Left colon (tissue), 2 donors: Measurements from ENCODE around the gene TMED8. TPM values are rescaled to one million over a fixed set of nuclear protein-coding genes. Genes with fewer than 3 reads are reported as not detected.
A peak's percentile ranks its signal among the peaks of the same experiment; 100 is the strongest.

Experiments used
- ATAC-seq: fragments of 200-7000 bp; cut with Tn5 transposase; one replicate; pipeline ENCODE4 v1.9.1; 2020; ENCODE audit warnings: mild to moderate bottlenecking, moderate library complexity
- DNase-seq, 2 donors: peaks; one replicate each; pipeline ENCODE4 v3.0.0-alpha.2; 2020
- intact Hi-C, 2 donors: fragments of 100-400 bp; cut with DNase I in 1 of 2; cut with micrococcal nuclease in 1 of 2; formaldehyde crosslinking; loops; one replicate each; pipeline versions ENCODE4 v1.11.2 to v1.14.0; 2022; cut with DNase I, micrococcal nuclease
- total RNA-seq, 2 donors: library from RNA; stranded (reverse); fragmentation: NEBNext Ultra II Directional; extraction: Animal tissue kit (Norgen Biotek cat#: 25700); gene quantifications; one replicate each; pipeline ENCODE4 v1.2.1, GENCODE V29; 2021
- donor health status: DM: no; HTN: no; CAD: no.
- donor health status: DM: yes; HTN: yes; CAD: no.

Gene TMED8
- total RNA-seq, 2 donors from 2014 or later, result 7.4 TPM

DNA sequence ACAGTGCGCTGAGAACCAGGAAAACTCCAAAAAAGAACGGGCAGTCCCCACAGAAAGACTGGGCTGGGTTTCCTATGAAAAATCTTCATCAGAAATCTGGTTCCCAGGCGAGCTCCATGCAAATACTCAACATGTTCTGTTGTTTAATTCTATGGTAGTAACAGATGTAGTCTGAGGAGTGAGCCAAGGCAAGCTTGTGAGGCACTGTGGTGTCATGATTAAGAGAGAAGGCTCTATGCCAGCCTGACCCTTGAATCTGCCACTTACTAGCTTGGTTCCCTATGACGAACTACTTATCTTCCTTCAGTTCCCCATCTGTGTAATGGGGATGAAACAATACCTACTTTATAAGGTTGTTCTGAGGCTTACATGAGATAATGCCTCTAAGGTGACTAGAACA, 66.9 kb downstream of the TMED8 start:
- intact Hi-C loops, result loop anchor here in 1 of 2 donors (5.0 kb wide), 1 partner anchor 158 kb away; no protein-coding TSS in a partner anchor
- ATAC-seq (no peak), DNase-seq (no peak)

DNA sequence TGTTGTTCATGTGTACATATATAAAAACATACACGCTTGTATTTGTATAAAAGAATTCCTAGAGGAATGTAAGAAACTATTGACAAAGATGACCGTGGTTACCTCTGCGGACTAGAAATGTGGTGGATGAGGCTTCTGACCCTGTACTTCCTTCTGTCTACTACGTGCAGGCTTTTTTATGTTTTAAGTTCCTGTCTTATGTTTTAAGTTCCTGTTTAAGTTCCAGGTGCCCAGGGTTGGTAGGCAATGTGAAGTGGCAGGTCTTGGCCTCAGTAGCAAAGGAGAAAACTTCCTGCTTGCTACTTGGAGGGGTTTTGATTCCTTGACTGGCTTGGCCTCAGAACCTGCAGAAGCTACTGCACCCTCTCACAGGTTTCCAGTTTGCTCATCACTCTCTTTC, 67.8 kb downstream of the TMED8 start:
- no peak for ATAC-seq
- DNase-seq, result no peak
- intact Hi-C loops, result no loop called here

DNA sequence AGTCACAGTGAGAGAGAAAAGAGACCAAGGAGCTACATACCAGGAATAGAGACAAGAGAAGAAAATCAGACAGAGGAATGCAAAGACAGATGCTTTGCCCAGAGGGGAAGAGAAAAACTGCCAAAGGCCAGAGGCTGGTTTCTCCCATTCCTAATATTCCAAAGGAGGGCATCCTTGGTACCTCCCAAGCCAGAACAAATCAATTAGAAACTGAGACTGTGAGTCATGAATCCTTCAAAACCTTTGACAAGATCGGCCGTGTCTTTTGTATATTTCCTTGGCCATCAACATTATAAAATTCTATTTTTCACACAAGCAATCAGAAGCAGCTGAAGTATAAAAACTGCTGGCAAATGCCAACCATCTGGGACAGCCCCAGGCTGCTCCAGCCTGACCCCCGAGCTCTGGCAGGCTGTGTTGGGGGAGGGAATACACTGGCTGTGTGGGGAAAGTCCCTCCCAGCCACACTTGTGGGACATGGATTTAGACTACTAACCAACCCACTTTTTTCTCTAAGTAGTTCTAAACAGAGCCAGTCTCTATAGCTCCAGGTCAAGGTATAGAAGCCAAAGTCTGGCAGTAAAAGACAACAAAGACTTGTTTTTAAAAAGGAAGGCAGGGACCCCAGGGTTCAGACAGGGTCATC, 69.9 kb downstream of the TMED8 start:
- DNase-seq (no peak), ATAC-seq (peak; percentile 6)
- intact Hi-C loops, result no loop called here

DNA sequence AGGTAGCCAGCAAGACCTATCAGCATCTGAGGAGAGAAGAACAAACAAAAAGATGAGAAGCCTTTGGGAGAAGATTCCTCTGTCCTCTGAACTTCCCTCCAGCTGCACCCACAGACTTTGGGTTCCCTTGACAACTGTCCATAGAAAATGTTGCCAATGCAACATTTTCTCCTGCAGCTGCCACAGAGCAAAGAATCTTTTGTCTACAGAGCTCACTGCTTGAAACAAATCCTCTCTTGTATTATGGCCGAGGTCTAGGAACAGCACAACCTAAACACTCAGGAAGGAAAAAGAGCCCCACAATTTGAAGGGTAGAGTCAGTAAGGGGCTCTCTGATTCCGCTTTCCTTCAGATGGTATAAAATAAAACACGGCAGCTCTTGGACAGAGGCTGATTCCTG, 70.5 kb downstream of the TMED8 start:
- DNase-seq (no peak), ATAC-seq (no peak)
- intact Hi-C loops, result no loop called here

DNA sequence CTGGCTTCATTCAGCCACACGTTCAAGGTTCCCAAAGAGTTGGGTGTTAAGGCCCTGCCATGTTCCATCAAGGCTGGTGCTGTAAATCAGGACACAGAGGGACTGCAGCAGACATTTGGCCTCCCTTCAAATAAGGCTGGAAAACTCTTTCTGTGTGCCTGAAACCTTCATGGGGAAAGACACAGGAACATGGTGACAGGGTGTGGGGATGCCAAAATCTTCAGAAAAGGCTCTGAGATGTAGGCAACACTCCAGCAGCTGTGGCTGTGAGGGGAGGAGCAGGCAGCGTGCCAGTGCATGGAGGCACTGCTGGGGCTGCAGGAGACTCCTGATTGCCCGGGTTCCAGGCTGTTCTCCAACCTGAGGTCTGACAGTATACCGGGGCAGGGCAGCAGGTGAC, 71.2 kb downstream of the TMED8 start:
- intact Hi-C loops, result no loop called here
- DNase-seq (no peak), ATAC-seq (no peak)

DNA sequence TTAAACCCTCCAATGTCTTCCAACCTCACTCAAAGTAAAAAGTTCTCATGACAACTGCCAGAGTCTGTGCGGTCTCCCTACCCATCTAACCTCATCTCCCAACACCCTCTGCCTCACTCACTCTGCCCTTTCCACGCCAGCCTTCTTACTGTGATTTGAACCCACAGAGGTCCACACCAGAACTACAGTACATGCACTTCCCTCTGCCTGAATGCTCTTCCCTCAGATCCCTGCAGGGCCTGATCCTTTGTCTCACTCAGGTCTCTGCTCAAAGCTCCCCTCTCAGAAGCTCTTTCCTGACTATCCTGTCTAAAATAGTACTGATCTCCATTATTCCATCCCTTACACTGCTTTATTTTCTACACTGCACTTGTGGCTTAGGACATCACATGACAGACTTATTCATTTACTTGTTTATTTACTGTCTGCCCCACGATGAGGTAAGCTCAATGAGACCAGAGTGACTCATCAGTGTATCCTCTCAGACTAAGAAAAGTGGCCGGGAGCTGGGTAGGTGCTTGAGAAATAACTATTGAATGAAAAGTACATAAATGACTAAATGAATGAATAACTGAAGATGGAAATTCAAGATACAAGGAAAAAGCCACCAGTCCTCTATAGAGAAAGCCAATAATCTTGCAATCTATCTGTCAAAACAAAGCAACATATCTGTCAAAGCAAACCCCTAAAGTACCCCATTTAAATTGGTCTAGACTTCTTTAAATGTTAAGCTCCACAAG, 73.3 kb downstream of the TMED8 start:
- intact Hi-C loops, result no loop called here
- ATAC-seq, result peak; percentile 29
- DNase-seq, result no peak

DNA sequence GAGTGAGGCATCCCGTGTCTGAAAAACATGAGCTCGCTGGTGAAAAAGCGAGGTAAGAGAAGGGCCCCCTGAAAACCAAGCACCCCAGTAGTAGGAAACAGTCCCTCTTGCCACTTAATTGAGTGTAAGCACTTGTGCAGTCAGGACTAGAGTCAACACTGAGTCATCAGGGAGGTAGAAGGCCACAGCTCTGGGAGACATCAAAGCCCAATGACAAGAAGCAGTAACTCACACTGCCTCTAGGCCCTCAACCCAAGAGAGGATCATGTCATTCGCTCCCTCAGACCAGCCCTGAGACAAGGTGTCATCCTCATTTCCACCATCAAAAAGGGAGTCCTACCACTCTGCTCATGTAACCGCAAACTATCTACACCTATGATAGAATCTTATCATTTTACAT, 74.0 kb downstream of the TMED8 start:
- DNase-seq, result no peak
- intact Hi-C loops, result no loop called here
- ATAC-seq, result peak; percentile 19

DNA sequence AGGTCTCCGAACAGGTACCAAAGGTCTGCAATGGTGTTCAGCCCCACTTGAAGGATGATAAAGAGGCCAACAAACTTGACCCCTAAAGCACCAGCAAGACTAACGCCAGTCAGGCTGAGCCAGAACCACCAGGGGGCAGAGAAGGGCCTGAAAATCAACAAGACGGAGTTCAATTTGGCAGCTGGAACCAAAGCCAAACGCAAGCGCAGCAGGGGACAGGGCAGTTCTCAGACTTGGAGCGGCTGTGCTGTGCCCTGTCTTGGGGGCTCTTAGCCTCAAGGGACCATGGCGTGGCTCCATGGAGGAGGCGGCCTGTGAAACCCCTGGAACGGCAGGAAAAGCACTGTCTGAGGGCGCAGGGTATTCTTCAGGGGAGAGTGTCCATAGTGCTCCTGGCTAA, 75.8 kb downstream of the TMED8 start:
- peak; percentile 73 to 86 for DNase-seq
- intact Hi-C loops, result no loop called here
- ATAC-seq, result peak; percentile 49

DNA sequence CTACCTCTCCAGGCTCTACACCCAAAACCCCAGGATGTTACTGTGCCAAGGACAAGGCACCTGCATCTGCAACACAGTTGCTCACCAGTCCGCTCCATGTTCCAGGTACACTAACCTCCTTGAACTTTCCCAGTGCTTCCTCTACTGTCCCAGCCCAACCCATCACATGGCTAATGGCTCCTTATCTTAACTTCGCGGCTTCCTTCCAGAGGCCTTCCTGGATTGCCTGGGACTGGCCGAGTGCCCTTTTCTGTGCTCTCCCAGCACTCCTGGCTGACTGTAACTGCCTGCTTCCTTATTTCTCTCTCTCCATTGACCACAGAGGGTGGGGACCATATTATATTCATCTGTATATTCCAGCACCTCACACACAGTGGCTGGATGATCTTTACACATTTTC, 77.1 kb downstream of the TMED8 start:
- peak; percentile 93 for ATAC-seq
- intact Hi-C loops, result no loop called here
- DNase-seq, result peak; percentile 62 to 83

DNA sequence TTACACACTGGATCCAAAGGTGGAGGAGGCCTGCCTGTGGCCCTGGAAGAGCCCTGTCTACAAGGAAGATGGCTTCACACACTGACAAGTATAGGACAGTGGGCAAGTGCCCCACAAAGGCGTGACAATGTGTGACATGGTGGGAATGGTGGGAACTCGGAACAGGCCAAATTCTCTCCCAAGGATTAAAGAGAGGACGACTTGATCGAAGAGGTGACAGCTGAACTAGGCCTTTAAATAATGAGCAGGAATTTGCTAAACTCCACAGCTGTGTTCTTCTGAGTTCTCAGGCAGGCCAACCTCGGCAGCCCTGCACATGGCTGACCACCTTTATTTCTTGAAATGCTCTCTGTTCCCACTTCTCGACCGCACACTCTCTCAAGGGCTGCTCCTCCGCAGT, 80.0 kb downstream of the TMED8 start:
- intact Hi-C loops, result no loop called here
- ATAC-seq, result no peak
- DNase-seq, result no peak

DNA sequence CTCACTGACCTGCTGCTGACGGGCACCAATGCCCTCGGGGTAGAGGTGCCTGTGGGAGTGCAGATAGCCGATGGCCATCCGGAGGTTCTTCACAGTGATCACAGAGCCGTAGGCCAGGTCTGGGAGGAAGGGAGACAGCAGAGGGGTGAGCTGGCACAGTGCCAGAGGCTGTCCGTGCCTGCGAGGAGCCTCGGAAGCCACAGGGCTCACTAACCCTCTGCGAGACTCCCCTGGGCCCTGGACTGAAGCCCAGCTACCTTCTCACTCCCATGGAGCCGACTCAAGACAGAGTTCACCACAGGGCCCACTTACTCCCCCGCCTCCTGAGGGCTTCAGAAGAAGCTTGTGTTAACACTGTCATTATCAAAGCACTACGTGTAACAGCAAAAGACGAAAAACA, 80.7 kb downstream of the TMED8 start:
- no peak for ATAC-seq
- intact Hi-C loops, result no loop called here

DNA sequence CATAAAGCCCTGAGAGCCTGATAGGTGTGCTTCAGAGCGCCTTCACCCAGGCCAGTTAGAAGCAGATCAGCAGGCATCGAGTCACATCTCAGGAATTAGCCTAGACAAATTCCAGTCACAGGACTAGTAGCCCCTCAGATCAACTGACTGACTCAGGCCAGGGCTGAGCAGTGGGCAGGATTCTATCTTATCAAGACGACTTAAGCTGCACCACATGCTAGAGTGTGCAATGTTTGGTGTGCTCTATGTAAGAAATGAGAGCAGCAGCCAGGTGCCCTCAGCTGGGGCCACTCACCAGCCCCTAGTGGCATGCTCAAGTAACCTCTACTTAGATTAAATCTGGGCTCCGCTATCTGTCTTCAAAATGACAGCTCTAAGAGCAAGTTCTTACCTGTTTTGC, 86.2 kb downstream of the TMED8 start:
- DNase-seq (no peak), ATAC-seq (no peak)
- intact Hi-C loops, result no loop called here

More for the DNA sequence above, 80.7 kb downstream of the TMED8 start:
- DNase-seq, result no peak

DNA sequence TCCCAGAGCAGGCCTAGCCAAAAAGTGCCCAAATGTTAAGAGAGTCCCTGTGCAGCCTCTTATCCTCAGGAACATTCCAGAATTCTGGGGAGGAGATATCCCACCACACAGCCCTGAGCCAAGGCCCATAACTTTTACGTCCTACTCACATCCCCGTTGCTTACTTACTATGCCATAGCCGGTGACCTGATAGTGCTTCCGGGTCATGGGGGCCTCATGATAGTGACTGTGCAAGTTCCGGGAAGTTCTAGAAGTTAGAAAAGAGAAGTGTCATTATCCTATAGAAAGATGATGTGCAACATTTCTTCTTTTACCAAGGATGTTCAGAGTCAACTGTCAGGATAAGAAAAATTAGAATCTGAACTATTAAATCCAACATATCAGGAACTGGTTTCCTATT, 90.3 kb downstream of the TMED8 start:
- ATAC-seq (no peak), DNase-seq (no peak)
- intact Hi-C loops, result no loop called here

Other genes with a start within 250 kb of the TMED8 start
- not detected for gene ZDHHC22, start 235.3 kb downstream of the TMED8 start, total RNA-seq
- gene TMEM63C, start 195.3 kb downstream of the TMED8 start, total RNA-seq, result 10 to 100 TPM; 22.4 to 43.0 TPM
- gene NGB, start 105.9 kb downstream of the TMED8 start, total RNA-seq, result under 1 TPM in 1 of 2 donors, not detected in 1; 0.31 TPM
- gene POMT2, start 56.2 kb downstream of the TMED8 start, total RNA-seq, result 10 to 100 TPM; 15.9 to 24.0 TPM
- gene GSTZ1, start 56.1 kb downstream of the TMED8 start, total RNA-seq, result 10 to 100 TPM; 30.7 to 34.4 TPM
- gene SAMD15, start 285 bp upstream of the TMED8 start, total RNA-seq, result under 1 TPM; 0.31 to 0.36 TPM
- under 1 TPM; 0.45 to 0.46 TPM for gene NOXRED1, start 46.4 kb upstream of the TMED8 start, total RNA-seq
- 10 to 100 TPM; 13.3 to 18.8 TPM for gene VIPAS39, start 80.5 kb upstream of the TMED8 start, total RNA-seq
- gene AHSA1, start 81.0 kb upstream of the TMED8 start, total RNA-seq, result 10 to 100 TPM; 83.3 to 86.3 TPM
- gene ISM2, start 121.7 kb upstream of the TMED8 start, total RNA-seq, result under 1 TPM in 1 of 2 donors, not detected in 1; 0.14 TPM
- gene SPTLC2, start 239.5 kb upstream of the TMED8 start, total RNA-seq, result 10 to 100 TPM; 59.8 to 72.3 TPM